ENCODE data around the gene GALNT13. TPM values are rescaled to one million over a fixed set of nuclear protein-coding genes. Genes with fewer than 3 reads are reported as not detected.

The GALNT13 gene
- total and polyA plus RNA-seq, 10 of the 15 experiments (the other 5 are each of a cell fraction or from before 2014, with no cell fraction given), result 0.04 TPM; not detected in 9

DNA sequence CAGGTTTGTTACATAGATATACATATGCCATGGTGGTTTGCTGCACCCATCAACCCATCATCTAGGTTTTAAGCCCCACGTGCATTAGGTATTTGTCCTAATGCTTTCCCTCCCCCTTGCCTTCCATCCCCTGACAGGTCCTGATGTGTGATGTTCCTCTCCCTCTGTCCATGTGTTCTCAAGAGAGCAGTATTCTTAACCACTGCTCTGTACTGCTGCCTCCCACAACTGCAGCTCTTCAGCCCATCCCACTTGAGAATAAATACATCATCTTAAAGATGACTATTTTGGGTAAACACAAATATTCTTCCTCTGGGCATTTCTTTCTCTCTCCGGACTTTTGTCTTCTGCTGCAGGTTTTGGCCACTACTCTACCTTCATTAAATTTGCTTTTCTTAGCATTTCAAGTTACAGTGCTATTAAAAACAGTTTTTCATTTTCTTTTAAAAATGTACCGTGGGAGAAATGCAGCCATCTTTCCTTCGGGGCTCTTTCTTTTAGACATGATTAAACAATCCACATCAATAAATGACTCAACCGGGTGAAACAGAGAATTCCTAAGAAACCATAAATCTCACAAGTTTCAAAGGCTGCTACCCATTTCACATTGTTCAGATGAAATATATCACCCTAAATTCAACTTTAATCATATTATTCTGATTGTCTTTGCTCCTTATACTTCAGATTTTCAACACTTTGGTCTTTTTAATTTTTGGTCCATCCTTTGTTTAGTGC, 323.4 kb downstream of the GALNT13 start:
- no peak for TF ChIP-seq MYC (IDR thresholded peaks at IDR 0.05; ENCODE audit: insufficient read depth, insufficient read length, insufficient replicate concordance, low read length, severe bottlenecking)
- TF ChIP-seq BRCA1 (IDR thresholded peaks at IDR 0.05; ENCODE audit: low read depth, low read length), result no peak
- no peak for TF ChIP-seq CREB1 (IDR thresholded peaks at IDR 0.05; ENCODE audit: low read depth)
- TF ChIP-seq NRF1 (conservative IDR thresholded peaks at IDR 0.05; ENCODE audit: low read depth, low read length), result no peak
- TF ChIP-seq TCF3 (IDR thresholded peaks at IDR 0.05; ENCODE audit: borderline replicate concordance, insufficient read depth, low read depth, low read length), result no peak
- TF ChIP-seq SREBF1 (IDR thresholded peaks at IDR 0.05; ENCODE audit: low read length), result no peak
- no peak for TF ChIP-seq NR2C1 (IDR thresholded peaks at IDR 0.05)
- TF ChIP-seq ATF7 (IDR thresholded peaks at IDR 0.05; ENCODE audit: low read depth), result no peak
- no peak for TF ChIP-seq RCOR1 (conservative IDR thresholded peaks at IDR 0.05; ENCODE audit: low read depth, low read length)
- TF ChIP-seq KAT2A (conservative IDR thresholded peaks at IDR 0.05; ENCODE audit: control insufficient read depth, low read depth, low read length), result no peak
- no peak for TF ChIP-seq IKZF2 (IDR thresholded peaks at IDR 0.05)
- Histone ChIP-seq H3K36me3 (ENCODE audit: control insufficient read depth in 2 of 2, insufficient read depth in 2 of 2, low read length in 1 of 2) (no peaks in the 10 kb centered on the region), H3K4me3 (no peak overlapping the region), H3K27ac (ENCODE audit: control insufficient read depth, insufficient read depth) (no peak overlapping the region), H3K4me1 (ENCODE audit: control insufficient read depth, insufficient read depth, low read length) (no peaks in the 10 kb centered on the region), H4K20me1 (ENCODE audit: control insufficient read depth, insufficient read depth) (no peaks in the 10 kb centered on the region), H3K4me2 (ENCODE audit: control insufficient read depth, insufficient read depth) (no peak overlapping the region), H3K79me2 (ENCODE audit: control insufficient read depth, insufficient read depth, low read length) (no peaks in the 10 kb centered on the region), H3K27me3 (replicated peaks in 1 of 2; ENCODE audit: control insufficient read depth in 2 of 2, insufficient read depth in 2 of 2, low read length in 1 of 2) (no peaks in the 10 kb centered on the region), H3K9me3 (replicated peaks; ENCODE audit: control insufficient read depth, insufficient read depth, low read length) (no peaks in the 10 kb centered on the region), H2AFZ (ENCODE audit: control insufficient read depth, low read depth, low read length) (no peak overlapping the region), H3K9ac (ENCODE audit: control insufficient read depth, insufficient read depth, low read length) (no peak overlapping the region)
- intact Hi-C loops (cut with micrococcal nuclease; ENCODE audit: unreplicated experiment), result no loop called here
- BruUV-seq (replicated peaks), result no TSS peak
- ChIA-PET RAD21 (ENCODE audit: unreplicated experiment) (no interaction called here), SMC1A (ENCODE audit: uncharacterized antibody, unreplicated experiment) (interaction anchor here (0.6 to 0.7 kb wide), 2 partner anchors 243 to 418 kb away, joined by 3 read pairs; no protein-coding TSS in a partner anchor), POLR2A (interaction anchor here (0.6 kb wide), 1 partner anchor 568 kb away, joined by 3 read pairs; no protein-coding TSS in a partner anchor), CTCF (no interaction called here)
- FAIRE-seq (no peak), DNase-seq (ENCODE audit: low read depth, low spot score) (no peak), ATAC-seq (no peak)
- 10% methylated on average over 4 of the region's 5 CpGs for WGBS (ENCODE audit: insufficient coverage, insufficient replicate concordance, low lambda C conversion rate, missing lambda C conversion rate)
- in situ Hi-C loops (cut with MboI), result no loop called here

Measured in GM12878 (cell line).